H1 (cell line): ENCODE results near the gene BRD2. TPM values are rescaled to one million over a fixed set of nuclear protein-coding genes. Genes with fewer than 3 reads are reported as not detected.

Source experiments
- CHD7 ChIP-seq: fragments of 300-600 bp; sonication (generic); IDR thresholded peaks from 2 replicates; pipeline ENCODE4 v1.7.1; 2012; ENCODE audit warnings: low read length, moderate library complexity, mild to moderate bottlenecking, inconsistent platforms; ENCODE audit not compliant: insufficient replicate concordance
- polyA plus RNA-seq, 7 experiments: library from polyadenylated mRNA; depleted of rRNA in 3 of 7; stranded (reverse) in 5 of 7; unstranded in 2 of 7; fragments of >200 nt in 5 of 7; fragments of 200-250 nt in 2 of 7; gene quantifications; 1 replicate in 5 of 7; 2 replicates in 1 of 7; 4 replicates in 1 of 7; pipeline versions ENCODE4 v1.2.1 to v1.2.3, GENCODE V29; 2011 to 2013; ENCODE audit warnings: missing spikeins in 2 of 7, mixed read lengths in 2 of 7
- total RNA-seq: library from RNA; stranded (reverse); fragmentation: NEBNext Ultra II Directional; extraction: Animal tissue kit (Norgen Biotek cat#: 25700); gene quantifications from 2 replicates; pipeline ENCODE4 v1.2.1, GENCODE V29; 2021

Gene BRD2
- total and polyA plus RNA-seq, 2 of the 8 experiments (the other 6 are each of a cell fraction or from before 2014, with no cell fraction given): 132 to 185 TPM

DNA sequence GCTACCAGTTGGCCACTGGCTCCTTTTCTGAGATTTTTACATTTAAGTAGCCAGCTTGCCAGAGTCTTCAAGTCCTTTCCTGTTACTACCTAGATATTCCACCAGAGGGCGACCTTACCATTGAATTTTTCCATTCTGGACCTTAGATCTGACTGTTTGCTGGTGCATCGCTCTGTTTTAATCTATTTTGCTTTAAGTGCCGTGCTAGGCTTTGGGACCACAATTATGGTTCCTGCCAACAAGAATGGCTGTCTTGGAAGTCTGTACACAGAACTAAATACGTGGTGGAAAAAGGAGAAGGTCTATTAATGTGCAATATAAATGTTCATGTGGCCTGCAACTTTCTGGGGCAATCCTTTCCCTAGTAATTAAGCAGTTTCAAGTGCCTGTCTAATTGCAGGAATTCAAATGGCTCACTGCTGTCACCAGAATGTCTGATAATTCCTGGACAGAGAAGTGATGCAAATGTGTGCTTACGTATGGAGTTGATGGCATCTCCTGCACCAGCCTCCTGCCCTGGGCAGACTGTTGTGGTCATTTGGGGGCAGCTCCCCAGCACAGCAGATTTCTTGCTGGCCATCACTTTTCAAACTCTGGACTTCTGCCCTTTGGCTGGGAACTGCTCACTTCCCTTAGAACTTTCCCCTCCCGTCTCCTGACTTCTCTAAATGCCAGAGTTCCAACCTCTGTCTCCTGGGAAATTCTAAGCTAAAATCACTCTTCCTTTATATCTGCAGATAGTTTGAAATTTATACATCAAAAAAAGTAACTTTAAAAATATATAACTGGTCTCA lies 46.6 kb downstream of the BRD2 start (continued):
- no peak for TF ChIP-seq CHD7
- TF ChIP-seq, all 59 proteins: peak for 3
